GM23338 (cell line): ENCODE measurements around the gene TOM1L2. TPM values are rescaled to one million over a fixed set of nuclear protein-coding genes. Genes with fewer than 3 reads are reported as not detected.

ENCODE experiments used
- ATAC-seq: fragments of 200-7000 bp; cut with Tn5 transposase; 3 replicates; pipeline ENCODE4 v1.9.1; 2020
- DNase-seq: peaks from one replicate; pipeline ENCODE4 v3.0.0-alpha.2; 2015; ENCODE audit warnings: low spot score
- H2AFZ ChIP-seq: fragments of 200-600 bp; sonication (generic); 2 replicates; pipeline ENCODE4 v1.8.0; 2016; ENCODE audit warnings: antibody characterized with exemption, mild to moderate bottlenecking, moderate library complexity
- H3F3A ChIP-seq: fragments of 200-600 bp; sonication (generic); replicated peaks from 2 replicates; pipeline ENCODE4 v1.8.0; 2017; ENCODE audit warnings: antibody characterized with exemption, mixed run types, low read depth
- H3K27ac ChIP-seq: fragments of 200-600 bp; sonication (generic); 2 replicates; pipeline ENCODE4 v1.6.1; 2016; ENCODE audit warnings: low read depth
- H3K27me3 ChIP-seq: fragments of 200-600 bp; sonication (generic); 2 replicates; pipeline ENCODE4 v1.8.0; 2016; ENCODE audit warnings: mild to moderate bottlenecking, mixed run types, moderate library complexity; ENCODE audit not compliant: insufficient read depth
- H3K36me3 ChIP-seq: fragments of 200-600 bp; sonication (generic); 2 replicates; pipeline ENCODE4 v1.8.0; 2016; ENCODE audit warnings: mild to moderate bottlenecking; ENCODE audit not compliant: insufficient read depth
- H3K4me1 ChIP-seq: fragments of 200-600 bp; sonication (generic); 2 replicates; pipeline ENCODE4 v1.8.0; 2016; ENCODE audit warnings: mild to moderate bottlenecking, moderate library complexity; ENCODE audit not compliant: insufficient read depth
- H3K4me2 ChIP-seq: fragments of 200-600 bp; sonication (generic); 2 replicates; pipeline ENCODE4 v1.7.1; 2017; ENCODE audit warnings: mixed run types
- H3K4me3 ChIP-seq: fragments of 200-600 bp; sonication (generic); 2 replicates; pipeline ENCODE4 v1.6.1; 2016; ENCODE audit warnings: mixed run types
- H3K79me2 ChIP-seq: fragments of 200-600 bp; sonication (generic); replicated peaks from 2 replicates; pipeline ENCODE4 v1.8.0; 2017; ENCODE audit warnings: mild to moderate bottlenecking; ENCODE audit not compliant: insufficient read depth
- H3K9me2 ChIP-seq: fragments of 200-600 bp; sonication (generic); 2 replicates; pipeline ENCODE4 v1.8.0; 2017; ENCODE audit not compliant: insufficient read depth
- H4K20me1 ChIP-seq: fragments of 200-600 bp; sonication (generic); replicated peaks from 2 replicates; pipeline ENCODE4 v1.8.0; 2017; ENCODE audit warnings: mild to moderate bottlenecking; ENCODE audit not compliant: insufficient read depth
- H3K27ac Mint-ChIP-seq: 2 replicates; pipeline ENCODE4 v1.8.0; 2020; ENCODE audit warnings: inconsistent platforms, mild to moderate bottlenecking, moderate library complexity, mixed read lengths
- H3K27me3 Mint-ChIP-seq: 3 replicates; pipeline ENCODE4 v1.8.0; 2022; ENCODE audit warnings: low read depth, mild to moderate bottlenecking, moderate library complexity, mixed read lengths, inconsistent platforms; ENCODE audit not compliant: insufficient read depth, poor library complexity
- H3K36me3 Mint-ChIP-seq: 3 replicates; pipeline ENCODE4 v1.8.0; 2021; ENCODE audit warnings: low read depth, mild to moderate bottlenecking, inconsistent platforms, moderate library complexity, mixed read lengths
- H3K4me1 Mint-ChIP-seq: 3 replicates; pipeline ENCODE4 v1.8.0; 2020; ENCODE audit warnings: mild to moderate bottlenecking, inconsistent platforms, mixed read lengths
- H3K4me3 Mint-ChIP-seq: 3 replicates; pipeline ENCODE4 v1.8.0; 2021; ENCODE audit warnings: moderate library complexity, mild to moderate bottlenecking, inconsistent platforms, mixed read lengths
- H3K9me3 Mint-ChIP-seq: 3 replicates; pipeline ENCODE4 v1.8.0; 2020; ENCODE audit warnings: moderate library complexity, mild to moderate bottlenecking, inconsistent platforms, mixed read lengths
- EZH2 ChIP-seq: fragments of 200-600 bp; sonication (generic); IDR thresholded peaks from one replicate; pipeline ENCODE4 v1.8.0; 2017; ENCODE audit warnings: antibody characterized with exemption, mild to moderate bottlenecking, low read depth; ENCODE audit not compliant: unreplicated experiment
- EZH2phosphoT487 ChIP-seq: fragments of 200-600 bp; sonication (generic); IDR thresholded peaks from one replicate; pipeline ENCODE4 v1.8.1; 2018; ENCODE audit warnings: antibody characterized with exemption; ENCODE audit not compliant: unreplicated experiment
- NANOG ChIP-seq: IDR thresholded peaks from 2 replicates; pipeline ENCODE4 v1.6.1; 2016; ENCODE audit warnings: antibody characterized with exemption, borderline replicate concordance
- POLR2AphosphoS5 ChIP-seq: IDR thresholded peaks from 2 replicates; pipeline ENCODE4 v1.6.1; 2016; ENCODE audit warnings: antibody characterized with exemption, low read depth
- STAT1 ChIP-seq: IDR thresholded peaks from one replicate; pipeline ENCODE4 v1.6.1; 2016; ENCODE audit warnings: antibody characterized with exemption; ENCODE audit not compliant: unreplicated experiment
- ZNF114 ChIP-seq: fragments of 250-450 bp; sonication (Bioruptor Pico); IDR thresholded peaks from 2 replicates; pipeline ENCODE4 v1.5.0; 2020; ENCODE audit warnings: mild to moderate bottlenecking, moderate library complexity
- polyA plus RNA-seq: library from polyadenylated mRNA; unstranded; fragments of >200 nt; fragmentation: Nextera tagmentation; extraction: Ambion mirVana; gene quantifications from 2 replicates; pipeline ENCODE4 v1.2.1, GENCODE V29; 2016
- total RNA-seq: library from RNA; depleted of rRNA; stranded (reverse); fragments of >200 nt; shearing (Covaris generic); gene quantifications from 2 replicates; pipeline ENCODE4 v1.2.3, GENCODE V29; 2014
- TF ChIP-seq, protein P1 (sequence below): fragments of 250-450 bp; sonication (Bioruptor Pico); IDR thresholded peaks from 2 replicates; pipeline ENCODE4 v1.5.0; 2020; ENCODE audit warnings: mild to moderate bottlenecking, moderate library complexity

The TOM1L2 gene
- total and polyA plus RNA-seq, 2 experiments from 2014 or later, result 3.3 TPM

DNA sequence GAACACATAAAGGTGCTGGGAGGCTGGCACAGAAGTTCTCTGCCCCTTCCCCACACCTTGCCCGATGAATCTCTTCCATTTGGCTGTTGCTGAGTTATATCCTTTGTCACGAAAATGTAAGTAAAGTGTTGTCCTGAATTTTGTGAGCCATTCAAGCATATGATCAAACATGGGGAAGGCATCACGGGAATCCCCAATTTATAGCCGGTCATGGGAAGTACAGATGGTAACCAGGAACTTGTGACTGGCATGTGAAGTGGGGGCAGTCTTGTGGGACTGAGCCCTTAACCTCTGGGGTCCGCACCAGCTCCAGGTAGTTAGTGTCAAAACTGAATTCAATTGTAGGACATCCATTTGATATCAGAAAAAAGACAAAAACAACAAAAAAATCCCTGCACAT lies 13.2 kb downstream of the TOM1L2 start:
- Mint-ChIP-seq H3K9me3 (no peaks in the 10 kb centered on the region), H3K27ac (no peak overlapping the region), H3K27me3 (peaks cover 4% of the 10 kb centered on the region), H3K36me3 (no peaks in the 10 kb centered on the region; the same call in 2 of the 3 replicates), H3K4me1 (peaks cover 18% of the 10 kb centered on the region), H3K4me3 (no peak overlapping the region)
- Histone ChIP-seq H3K36me3 (no peaks in the 10 kb centered on the region), H3K4me1 (peaks cover 20% of the 10 kb centered on the region), H3K27me3 (no peaks in the 10 kb centered on the region), H2AFZ (no peak overlapping the region), H3K4me2 (no peak overlapping the region), H3K9me2 (no peaks in the 10 kb centered on the region), H4K20me1 (no peaks in the 10 kb centered on the region), H3K79me2 (no peaks in the 10 kb centered on the region), H3F3A (no peaks in the 10 kb centered on the region), H3K27ac (no peak overlapping the region), H3K4me3 (no peak overlapping the region)
- no peak for TF ChIP-seq EZH2phosphoT487
- TF ChIP-seq POLR2AphosphoS5, result no peak
- TF ChIP-seq, protein P1, sequence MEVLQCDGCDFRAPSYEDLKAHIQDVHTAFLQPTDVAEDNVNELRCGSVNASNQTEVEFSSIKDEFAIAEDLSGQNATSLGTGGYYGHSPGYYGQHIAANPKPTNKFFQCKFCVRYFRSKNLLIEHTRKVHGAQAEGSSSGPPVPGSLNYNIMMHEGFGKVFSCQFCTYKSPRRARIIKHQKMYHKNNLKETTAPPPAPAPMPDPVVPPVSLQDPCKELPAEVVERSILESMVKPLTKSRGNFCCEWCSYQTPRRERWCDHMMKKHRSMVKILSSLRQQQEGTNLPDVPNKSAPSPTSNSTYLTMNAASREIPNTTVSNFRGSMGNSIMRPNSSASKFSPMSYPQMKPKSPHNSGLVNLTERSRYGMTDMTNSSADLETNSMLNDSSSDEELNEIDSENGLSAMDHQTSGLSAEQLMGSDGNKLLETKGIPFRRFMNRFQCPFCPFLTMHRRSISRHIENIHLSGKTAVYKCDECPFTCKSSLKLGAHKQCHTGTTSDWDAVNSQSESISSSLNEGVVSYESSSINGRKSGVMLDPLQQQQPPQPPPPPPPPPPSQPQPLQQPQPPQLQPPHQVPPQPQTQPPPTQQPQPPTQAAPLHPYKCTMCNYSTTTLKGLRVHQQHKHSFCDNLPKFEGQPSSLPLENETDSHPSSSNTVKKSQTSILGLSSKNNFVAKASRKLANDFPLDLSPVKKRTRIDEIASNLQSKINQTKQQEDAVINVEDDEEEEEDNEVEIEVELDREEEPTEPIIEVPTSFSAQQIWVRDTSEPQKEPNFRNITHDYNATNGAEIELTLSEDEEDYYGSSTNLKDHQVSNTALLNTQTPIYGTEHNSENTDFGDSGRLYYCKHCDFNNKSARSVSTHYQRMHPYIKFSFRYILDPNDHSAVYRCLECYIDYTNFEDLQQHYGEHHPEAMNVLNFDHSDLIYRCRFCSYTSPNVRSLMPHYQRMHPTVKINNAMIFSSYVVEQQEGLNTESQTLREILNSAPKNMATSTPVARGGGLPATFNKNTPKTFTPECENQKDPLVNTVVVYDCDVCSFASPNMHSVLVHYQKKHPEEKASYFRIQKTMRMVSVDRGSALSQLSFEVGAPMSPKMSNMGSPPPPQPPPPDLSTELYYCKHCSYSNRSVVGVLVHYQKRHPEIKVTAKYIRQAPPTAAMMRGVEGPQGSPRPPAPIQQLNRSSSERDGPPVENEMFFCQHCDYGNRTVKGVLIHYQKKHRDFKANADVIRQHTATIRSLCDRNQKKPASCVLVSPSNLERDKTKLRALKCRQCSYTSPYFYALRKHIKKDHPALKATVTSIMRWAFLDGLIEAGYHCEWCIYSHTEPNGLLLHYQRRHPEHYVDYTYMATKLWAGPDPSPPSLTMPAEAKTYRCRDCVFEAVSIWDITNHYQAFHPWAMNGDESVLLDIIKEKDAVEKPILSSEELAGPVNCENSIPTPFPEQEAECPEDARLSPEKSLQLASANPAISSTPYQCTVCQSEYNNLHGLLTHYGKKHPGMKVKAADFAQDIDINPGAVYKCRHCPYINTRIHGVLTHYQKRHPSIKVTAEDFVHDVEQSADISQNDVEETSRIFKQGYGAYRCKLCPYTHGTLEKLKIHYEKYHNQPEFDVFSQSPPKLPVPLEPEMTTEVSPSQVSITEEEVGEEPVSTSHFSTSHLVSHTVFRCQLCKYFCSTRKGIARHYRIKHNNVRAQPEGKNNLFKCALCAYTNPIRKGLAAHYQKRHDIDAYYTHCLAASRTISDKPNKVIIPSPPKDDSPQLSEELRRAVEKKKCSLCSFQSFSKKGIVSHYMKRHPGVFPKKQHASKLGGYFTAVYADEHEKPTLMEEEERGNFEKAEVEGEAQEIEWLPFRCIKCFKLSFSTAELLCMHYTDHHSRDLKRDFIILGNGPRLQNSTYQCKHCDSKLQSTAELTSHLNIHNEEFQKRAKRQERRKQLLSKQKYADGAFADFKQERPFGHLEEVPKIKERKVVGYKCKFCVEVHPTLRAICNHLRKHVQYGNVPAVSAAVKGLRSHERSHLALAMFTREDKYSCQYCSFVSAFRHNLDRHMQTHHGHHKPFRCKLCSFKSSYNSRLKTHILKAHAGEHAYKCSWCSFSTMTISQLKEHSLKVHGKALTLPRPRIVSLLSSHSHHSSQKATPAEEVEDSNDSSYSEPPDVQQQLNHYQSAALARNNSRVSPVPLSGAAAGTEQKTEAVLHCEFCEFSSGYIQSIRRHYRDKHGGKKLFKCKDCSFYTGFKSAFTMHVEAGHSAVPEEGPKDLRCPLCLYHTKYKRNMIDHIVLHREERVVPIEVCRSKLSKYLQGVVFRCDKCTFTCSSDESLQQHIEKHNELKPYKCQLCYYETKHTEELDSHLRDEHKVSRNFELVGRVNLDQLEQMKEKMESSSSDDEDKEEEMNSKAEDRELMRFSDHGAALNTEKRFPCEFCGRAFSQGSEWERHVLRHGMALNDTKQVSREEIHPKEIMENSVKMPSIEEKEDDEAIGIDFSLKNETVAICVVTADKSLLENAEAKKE (CRISPR knock-in tag), result no peak
- TF ChIP-seq EZH2, result no peak
- no peak for TF ChIP-seq ZNF114 (CRISPR knock-in tag)
- no peak for ATAC-seq
- no peak for DNase-seq

DNA sequence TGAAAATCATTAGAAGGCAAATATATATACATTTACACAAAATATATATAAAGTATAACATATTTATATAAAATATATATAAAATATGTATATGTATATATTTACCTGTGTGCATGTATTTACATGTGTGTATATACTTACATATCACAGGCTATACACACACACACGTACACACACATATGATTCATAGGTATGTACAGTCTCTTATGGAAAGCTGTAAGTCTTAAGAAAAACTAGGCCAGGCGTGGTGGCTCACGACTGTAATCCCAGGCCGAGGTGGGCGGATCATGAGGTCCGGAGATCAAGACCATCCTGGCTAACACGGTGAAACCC lies 14.7 kb downstream of the TOM1L2 start:
- no peaks in the 10 kb centered on the region; the same call in 2 of the 3 replicates for H3K36me3 Mint-ChIP-seq
- H3K4me3 Mint-ChIP-seq, result no peak overlapping the region
- Histone ChIP-seq H3K79me2 (no peaks in the 10 kb centered on the region), H4K20me1 (no peaks in the 10 kb centered on the region), H3K4me3 (no peak overlapping the region), H3K4me2 (no peak overlapping the region), H3K4me1 (peaks cover 20% of the 10 kb centered on the region), H3K27ac (no peak overlapping the region), H3K9me2 (no peaks in the 10 kb centered on the region), H2AFZ (no peak overlapping the region), H3K27me3 (no peaks in the 10 kb centered on the region), H3F3A (no peaks in the 10 kb centered on the region), H3K36me3 (no peaks in the 10 kb centered on the region)
- H3K9me3 Mint-ChIP-seq, result no peaks in the 10 kb centered on the region
- ATAC-seq (no peak), DNase-seq (no peak)
- peaks cover 18% of the 10 kb centered on the region for H3K4me1 Mint-ChIP-seq
- peaks cover 4% of the 10 kb centered on the region for H3K27me3 Mint-ChIP-seq
- no peak overlapping the region for H3K27ac Mint-ChIP-seq
- TF ChIP-seq EZH2phosphoT487 (no peak), STAT1 (no peak), NANOG (no peak), POLR2AphosphoS5 (no peak), ZNF114 (CRISPR knock-in tag) (no peak)
- TF ChIP-seq, protein P1 (CRISPR knock-in tag), result no peak
